Breast epithelium (tissue), 3 donors: ENCODE measurements around the gene ZNF441.

Experiments
- CTCF ChIP-seq, 3 donors: fragments of 450-650 bp; IDR thresholded peaks; one replicate each; pipeline ENCODE4 v1.5.1; 2016 to 2017; ENCODE audit warnings: antibody characterized with exemption in 3 of 3, mild to moderate bottlenecking in 3 of 3, moderate library complexity in 3 of 3
- POLR2AphosphoS5 ChIP-seq, 3 donors: sonication (generic); formaldehyde crosslinking; IDR thresholded peaks; one replicate each; pipeline ENCODE4 v1.6.1; 2017; ENCODE audit warnings: antibody characterized with exemption in 3 of 3

GRCh38 chr19:11735375-11735774 lies 31.4 kb upstream of the ZNF441 start:
- TF ChIP-seq CTCF (IDR thresholded peaks at IDR 0.05) (no peak), POLR2AphosphoS5 (IDR thresholded peaks at IDR 0.05) (no peak)
